ENCODE measurements around the gene KCNQ1.

- TF ChIP-seq POLR2A (IDR thresholded peaks at IDR 0.05; ENCODE audit: low read length) (no peak), GATA1 (IDR thresholded peaks at IDR 0.05; ENCODE audit: low read depth, low read length) (no peak)
Measured at GRCh38 chr11:2800655-2801531, 356.1 kb downstream of the KCNQ1 start.
